RWPE1 (cell line): ENCODE data around the gene NIFK.
A peak's percentile ranks its signal among the peaks of the same experiment; 100 is the strongest.

Source experiments
- CTCF ChIA-PET: fragments of 350-600 bp; sonication (Branson Sonifier 250); formaldehyde crosslinking; extraction: SDS; loops from one replicate; lab custom pipeline; 2021; lab: Yijun Ruan, JAX
- POLR2A ChIA-PET: fragments of 400-600 bp; formaldehyde crosslinking; extraction: SDS; loops from one replicate; lab custom pipeline; 2020; ENCODE audit warnings: antibody characterized with exemption; ENCODE audit not compliant: low non-redundant PET; lab: Yijun Ruan, JAX
- DNase-seq: peaks from one replicate; pipeline ENCODE4 v3.0.0; 2012; ENCODE audit warnings: low spot score
- H3K27ac ChIP-seq: fragments of 450-650 bp; 2 replicates; pipeline ENCODE4 v1.5.1; 2017
- TF ChIP-seq, protein P1 (sequence below): fragments of 450-650 bp; conservative IDR thresholded peaks from 2 replicates; pipeline ENCODE4 v1.5.1; 2017; ENCODE audit warnings: low read depth, mild to moderate bottlenecking

The NIFK gene

DNA sequence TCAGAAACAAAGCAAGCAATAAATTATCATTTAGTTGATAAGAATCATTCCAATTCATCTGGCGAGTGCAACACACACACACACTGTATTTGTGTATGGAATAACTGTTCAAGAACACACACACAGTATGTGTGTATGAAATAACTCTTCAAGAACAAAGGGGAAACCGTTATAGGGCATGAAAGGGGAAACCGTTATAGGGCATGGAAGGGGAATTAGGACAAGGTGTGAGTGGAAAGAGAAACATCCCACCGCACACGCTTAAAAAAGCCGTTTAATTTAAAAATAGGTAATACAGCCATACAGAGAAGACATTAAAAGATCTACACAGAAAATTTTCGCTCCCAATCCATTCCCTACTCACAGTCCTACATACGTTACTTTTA, 18.2 kb upstream of the NIFK start:
- POLR2A ChIA-PET, result no interaction called here
- TF ChIP-seq, protein P1, sequence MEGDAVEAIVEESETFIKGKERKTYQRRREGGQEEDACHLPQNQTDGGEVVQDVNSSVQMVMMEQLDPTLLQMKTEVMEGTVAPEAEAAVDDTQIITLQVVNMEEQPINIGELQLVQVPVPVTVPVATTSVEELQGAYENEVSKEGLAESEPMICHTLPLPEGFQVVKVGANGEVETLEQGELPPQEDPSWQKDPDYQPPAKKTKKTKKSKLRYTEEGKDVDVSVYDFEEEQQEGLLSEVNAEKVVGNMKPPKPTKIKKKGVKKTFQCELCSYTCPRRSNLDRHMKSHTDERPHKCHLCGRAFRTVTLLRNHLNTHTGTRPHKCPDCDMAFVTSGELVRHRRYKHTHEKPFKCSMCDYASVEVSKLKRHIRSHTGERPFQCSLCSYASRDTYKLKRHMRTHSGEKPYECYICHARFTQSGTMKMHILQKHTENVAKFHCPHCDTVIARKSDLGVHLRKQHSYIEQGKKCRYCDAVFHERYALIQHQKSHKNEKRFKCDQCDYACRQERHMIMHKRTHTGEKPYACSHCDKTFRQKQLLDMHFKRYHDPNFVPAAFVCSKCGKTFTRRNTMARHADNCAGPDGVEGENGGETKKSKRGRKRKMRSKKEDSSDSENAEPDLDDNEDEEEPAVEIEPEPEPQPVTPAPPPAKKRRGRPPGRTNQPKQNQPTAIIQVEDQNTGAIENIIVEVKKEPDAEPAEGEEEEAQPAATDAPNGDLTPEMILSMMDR, result no peak
- CTCF ChIA-PET, result no interaction called here
- H3K27ac ChIP-seq, result peak overlapping the region; percentile 88
- no peak for DNase-seq

DNA sequence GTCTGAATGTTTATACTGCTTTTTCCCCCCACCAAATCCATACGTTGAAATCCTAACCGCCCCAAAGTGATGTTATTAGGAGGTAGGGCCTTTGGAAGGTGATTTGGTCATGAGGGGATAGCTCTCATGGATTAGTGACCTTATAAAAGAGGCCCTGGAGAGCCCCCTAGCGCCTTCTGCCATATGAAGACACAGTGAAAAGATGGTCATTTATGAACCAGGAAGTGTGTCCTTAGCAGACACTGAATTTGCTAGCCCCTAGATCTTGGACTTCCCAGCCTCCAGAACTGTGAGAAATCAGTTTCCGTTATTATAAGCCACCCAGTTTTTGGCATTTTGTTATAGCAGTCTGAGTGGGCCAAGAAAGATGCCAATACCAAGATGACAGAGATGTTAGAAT, 11.5 kb upstream of the NIFK start:
- TF ChIP-seq, protein P1, result peak; percentile 24
- no peak overlapping the region for H3K27ac ChIP-seq
- ChIA-PET POLR2A (no interaction called here), CTCF (interaction anchor here (0.6 to 0.7 kb wide), 3 partner anchors 35 to 403 kb away, joined by 3 to 4 read pairs (median 3); no protein-coding TSS in a partner anchor)
- DNase-seq, result no peak

DNA sequence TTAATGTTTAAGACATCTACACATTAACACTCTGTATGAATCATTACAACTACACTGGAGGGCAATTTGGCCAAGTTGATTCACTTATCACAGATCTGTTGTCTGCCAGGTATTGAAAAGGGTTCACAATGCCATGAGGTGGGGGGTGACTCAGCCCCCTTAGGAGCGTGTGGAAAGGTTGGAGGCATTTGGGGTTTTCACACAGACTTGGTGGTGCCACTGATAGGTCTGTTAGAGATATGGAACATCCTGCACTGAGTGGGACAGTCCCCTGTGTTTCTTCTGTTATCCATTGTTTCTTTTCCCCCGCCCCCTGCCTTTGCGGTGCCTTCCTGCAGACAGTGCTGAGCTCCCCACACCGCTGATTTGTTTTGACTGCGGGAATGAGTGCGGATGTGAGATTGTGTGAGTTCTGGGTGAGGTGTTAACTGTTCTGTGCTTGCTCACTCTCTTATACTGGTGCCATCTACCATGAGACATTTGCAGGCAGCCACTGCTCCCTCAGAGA, 9.4 kb upstream of the NIFK start:
- no peak for DNase-seq
- POLR2A ChIA-PET, result no interaction called here
- no peak overlapping the region for H3K27ac ChIP-seq
- CTCF ChIA-PET, result no interaction called here
- TF ChIP-seq, protein P1, result no peak

DNA sequence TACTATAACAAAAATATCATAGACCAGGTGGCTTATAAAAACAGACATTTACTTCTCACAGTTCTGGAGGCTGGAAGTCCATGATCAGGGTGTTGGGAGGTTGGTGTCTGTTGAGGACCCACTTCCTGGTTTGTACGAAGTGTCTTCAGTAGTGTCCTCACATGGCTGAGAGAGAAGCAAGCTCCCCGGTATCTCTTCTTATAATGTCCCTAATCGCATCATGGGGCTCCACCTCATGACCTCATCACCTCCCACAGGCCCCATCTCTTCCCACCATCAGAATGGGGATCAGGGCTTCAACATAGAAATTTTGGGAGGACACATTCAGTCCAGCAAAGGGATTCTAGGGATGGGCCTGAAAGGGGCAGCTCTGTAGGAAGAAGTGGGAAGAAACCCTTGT, 4.8 kb upstream of the NIFK start:
- ChIA-PET POLR2A (no interaction called here), CTCF (no interaction called here)
- TF ChIP-seq, protein P1, result no peak
- H3K27ac ChIP-seq, result no peak overlapping the region
- DNase-seq, result no peak

DNA sequence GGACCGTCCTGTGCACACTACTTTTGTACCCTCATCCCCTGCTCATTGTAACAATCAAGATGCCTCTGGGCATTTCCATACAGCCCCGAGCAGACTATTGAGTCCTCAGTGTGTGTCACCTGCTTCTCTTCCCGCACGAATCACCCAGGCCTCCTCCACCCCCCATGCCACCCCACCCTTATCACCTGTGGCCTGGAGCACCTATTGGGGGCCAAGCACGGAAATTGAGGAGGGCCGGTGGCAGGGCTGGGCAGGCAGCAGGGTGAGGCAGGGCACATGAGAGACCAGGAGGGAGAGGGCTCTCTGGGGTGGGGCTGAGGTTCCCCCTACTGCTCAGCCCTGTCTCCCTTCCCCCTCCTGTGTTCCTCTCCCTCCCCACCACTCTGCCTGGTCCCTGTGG, 4.3 kb upstream of the NIFK start:
- CTCF ChIA-PET, result interaction anchor here (0.6 kb wide), 1 partner anchor 1291 kb away, joined by 3 read pairs; no protein-coding TSS in a partner anchor
- DNase-seq, result no peak
- TF ChIP-seq, protein P1, result no peak
- no peak overlapping the region for H3K27ac ChIP-seq
- POLR2A ChIA-PET, result no interaction called here

DNA sequence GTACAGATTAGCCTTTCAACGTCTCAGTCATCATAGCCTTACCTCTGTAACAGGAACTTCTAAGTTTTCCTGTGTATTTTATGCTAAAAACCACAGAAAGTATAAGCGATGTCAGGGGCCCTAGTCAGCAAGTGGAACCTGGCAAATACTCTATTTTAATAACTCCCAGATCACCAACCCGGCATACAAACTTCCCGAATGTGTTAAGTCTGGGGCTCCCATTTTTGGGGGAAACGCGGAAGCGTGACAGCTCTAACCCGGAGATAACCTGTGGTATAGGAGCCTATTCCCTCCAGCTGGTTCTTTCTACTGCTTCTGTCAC, 574 bp downstream of the NIFK start:
- TF ChIP-seq, protein P1, result no peak
- ChIA-PET POLR2A (no interaction called here), CTCF (interaction anchor here (0.7 kb wide), 1 partner anchor 9 kb away, joined by 4 read pairs; no protein-coding TSS in a partner anchor)
- DNase-seq, result no peak
- peak overlapping the region; percentile 78 for H3K27ac ChIP-seq
